GM23338 (cell line): ENCODE data around the gene CCDC40. TPM values are rescaled to one million over a fixed set of nuclear protein-coding genes. Genes with fewer than 3 reads are reported as not detected.
"Not testable (repeated sequence)": the region's sequence is repeated elsewhere in the genome, so short reads cannot be mapped to it uniquely, and the experiment has no call there.

Experiments used
- ATAC-seq: fragments of 200-7000 bp; cut with Tn5 transposase; 3 replicates; pipeline ENCODE4 v1.9.1; 2020
- DNase-seq: peaks from one replicate; pipeline ENCODE4 v3.0.0-alpha.2; 2015; ENCODE audit warnings: low spot score
- H2AFZ ChIP-seq: fragments of 200-600 bp; sonication (generic); 2 replicates; pipeline ENCODE4 v1.8.0; 2016; ENCODE audit warnings: antibody characterized with exemption, mild to moderate bottlenecking, moderate library complexity
- H3F3A ChIP-seq: fragments of 200-600 bp; sonication (generic); replicated peaks from 2 replicates; pipeline ENCODE4 v1.8.0; 2017; ENCODE audit warnings: antibody characterized with exemption, mixed run types, low read depth
- H3K27ac ChIP-seq: fragments of 200-600 bp; sonication (generic); 2 replicates; pipeline ENCODE4 v1.6.1; 2016; ENCODE audit warnings: low read depth
- H3K27me3 ChIP-seq: fragments of 200-600 bp; sonication (generic); 2 replicates; pipeline ENCODE4 v1.8.0; 2016; ENCODE audit warnings: mild to moderate bottlenecking, mixed run types, moderate library complexity; ENCODE audit not compliant: insufficient read depth
- H3K36me3 ChIP-seq: fragments of 200-600 bp; sonication (generic); 2 replicates; pipeline ENCODE4 v1.8.0; 2016; ENCODE audit warnings: mild to moderate bottlenecking; ENCODE audit not compliant: insufficient read depth
- H3K4me1 ChIP-seq: fragments of 200-600 bp; sonication (generic); 2 replicates; pipeline ENCODE4 v1.8.0; 2016; ENCODE audit warnings: mild to moderate bottlenecking, moderate library complexity; ENCODE audit not compliant: insufficient read depth
- H3K4me2 ChIP-seq: fragments of 200-600 bp; sonication (generic); 2 replicates; pipeline ENCODE4 v1.7.1; 2017; ENCODE audit warnings: mixed run types
- H3K4me3 ChIP-seq: fragments of 200-600 bp; sonication (generic); 2 replicates; pipeline ENCODE4 v1.6.1; 2016; ENCODE audit warnings: mixed run types
- H3K79me2 ChIP-seq: fragments of 200-600 bp; sonication (generic); replicated peaks from 2 replicates; pipeline ENCODE4 v1.8.0; 2017; ENCODE audit warnings: mild to moderate bottlenecking; ENCODE audit not compliant: insufficient read depth
- H3K9me2 ChIP-seq: fragments of 200-600 bp; sonication (generic); 2 replicates; pipeline ENCODE4 v1.8.0; 2017; ENCODE audit not compliant: insufficient read depth
- H4K20me1 ChIP-seq: fragments of 200-600 bp; sonication (generic); replicated peaks from 2 replicates; pipeline ENCODE4 v1.8.0; 2017; ENCODE audit warnings: mild to moderate bottlenecking; ENCODE audit not compliant: insufficient read depth
- H3K27ac Mint-ChIP-seq: 2 replicates; pipeline ENCODE4 v1.8.0; 2020; ENCODE audit warnings: inconsistent platforms, mild to moderate bottlenecking, moderate library complexity, mixed read lengths
- H3K27me3 Mint-ChIP-seq: 3 replicates; pipeline ENCODE4 v1.8.0; 2022; ENCODE audit warnings: low read depth, mild to moderate bottlenecking, moderate library complexity, mixed read lengths, inconsistent platforms; ENCODE audit not compliant: insufficient read depth, poor library complexity
- H3K36me3 Mint-ChIP-seq: 3 replicates; pipeline ENCODE4 v1.8.0; 2021; ENCODE audit warnings: low read depth, mild to moderate bottlenecking, inconsistent platforms, moderate library complexity, mixed read lengths
- H3K4me1 Mint-ChIP-seq: 3 replicates; pipeline ENCODE4 v1.8.0; 2020; ENCODE audit warnings: mild to moderate bottlenecking, inconsistent platforms, mixed read lengths
- H3K4me3 Mint-ChIP-seq: 3 replicates; pipeline ENCODE4 v1.8.0; 2021; ENCODE audit warnings: moderate library complexity, mild to moderate bottlenecking, inconsistent platforms, mixed read lengths
- H3K9me3 Mint-ChIP-seq: 3 replicates; pipeline ENCODE4 v1.8.0; 2020; ENCODE audit warnings: moderate library complexity, mild to moderate bottlenecking, inconsistent platforms, mixed read lengths
- EZH2 ChIP-seq: fragments of 200-600 bp; sonication (generic); IDR thresholded peaks from one replicate; pipeline ENCODE4 v1.8.0; 2017; ENCODE audit warnings: antibody characterized with exemption, mild to moderate bottlenecking, low read depth; ENCODE audit not compliant: unreplicated experiment
- EZH2phosphoT487 ChIP-seq: fragments of 200-600 bp; sonication (generic); IDR thresholded peaks from one replicate; pipeline ENCODE4 v1.8.1; 2018; ENCODE audit warnings: antibody characterized with exemption; ENCODE audit not compliant: unreplicated experiment
- JUNB ChIP-seq: IDR thresholded peaks from one replicate; pipeline ENCODE4 v1.6.1; 2016; ENCODE audit warnings: antibody characterized with exemption; ENCODE audit not compliant: unreplicated experiment
- NANOG ChIP-seq: IDR thresholded peaks from 2 replicates; pipeline ENCODE4 v1.6.1; 2016; ENCODE audit warnings: antibody characterized with exemption, borderline replicate concordance
- STAT1 ChIP-seq: IDR thresholded peaks from one replicate; pipeline ENCODE4 v1.6.1; 2016; ENCODE audit warnings: antibody characterized with exemption; ENCODE audit not compliant: unreplicated experiment
- ZNF114 ChIP-seq: fragments of 250-450 bp; sonication (Bioruptor Pico); IDR thresholded peaks from 2 replicates; pipeline ENCODE4 v1.5.0; 2020; ENCODE audit warnings: mild to moderate bottlenecking, moderate library complexity
- polyA plus RNA-seq: library from polyadenylated mRNA; unstranded; fragments of >200 nt; fragmentation: Nextera tagmentation; extraction: Ambion mirVana; gene quantifications from 2 replicates; pipeline ENCODE4 v1.2.1, GENCODE V29; 2016
- total RNA-seq: library from RNA; depleted of rRNA; stranded (reverse); fragments of >200 nt; shearing (Covaris generic); gene quantifications from 2 replicates; pipeline ENCODE4 v1.2.3, GENCODE V29; 2014
- TF ChIP-seq, protein P1 (sequence below): fragments of 250-450 bp; sonication (Bioruptor Pico); IDR thresholded peaks from 2 replicates; pipeline ENCODE4 v1.5.0; 2020; ENCODE audit warnings: mild to moderate bottlenecking, moderate library complexity
- TF ChIP-seq, protein P2 (sequence below), 2 experiments: fragments of 200-600 bp in 1 of 2; sonication (generic) in 1 of 2; conservative IDR thresholded peaks; 2 replicates each; pipeline versions ENCODE4 v1.5.1 to v1.6.1; 2016 to 2017; ENCODE audit warnings: antibody characterized with exemption in 2 of 2, low read depth in 2 of 2, mild to moderate bottlenecking in 2 of 2, moderate library complexity in 1 of 2
- TF ChIP-seq, protein P3 (sequence below): IDR thresholded peaks from one replicate; pipeline ENCODE4 v1.6.1; 2018; ENCODE audit warnings: antibody characterized with exemption; ENCODE audit not compliant: unreplicated experiment

CCDC40 gene
- total and polyA plus RNA-seq, 2 experiments from 2014 or later = 7.6 to 8.1 TPM

DNA sequence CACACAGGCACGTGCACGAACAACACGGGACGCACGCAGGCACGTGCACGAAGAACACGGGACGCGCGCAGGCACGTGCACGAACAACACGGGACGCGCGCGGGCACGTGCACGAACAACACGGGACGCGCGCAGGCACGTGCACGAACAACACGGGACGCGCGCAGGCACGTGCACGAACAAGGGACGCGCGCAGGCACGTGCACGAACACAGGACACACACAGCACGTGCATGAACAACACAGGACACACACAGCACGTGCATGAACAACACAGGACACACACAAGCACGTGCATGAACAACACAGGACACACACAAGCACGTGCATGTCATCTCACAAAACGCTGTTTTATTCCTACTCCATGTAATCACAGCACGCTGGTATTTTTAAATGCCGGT lies 53.7 kb downstream of the CCDC40 start:
- H3K36me3 Mint-ChIP-seq, H3K36me3 ChIP-seq, H3K27me3 Mint-ChIP-seq, H2AFZ ChIP-seq, DNase-seq, H3K27ac Mint-ChIP-seq, H3K4me3 ChIP-seq, H3K9me3 Mint-ChIP-seq, H3K4me1 Mint-ChIP-seq, H3K27ac ChIP-seq, H4K20me1 ChIP-seq, H3K4me3 Mint-ChIP-seq, H3K4me1 ChIP-seq, H3K9me2 ChIP-seq, H3K27me3 ChIP-seq, H3K79me2 ChIP-seq, H3F3A ChIP-seq, H3K4me2 ChIP-seq, ATAC-seq: not testable (repeated sequence)

DNA sequence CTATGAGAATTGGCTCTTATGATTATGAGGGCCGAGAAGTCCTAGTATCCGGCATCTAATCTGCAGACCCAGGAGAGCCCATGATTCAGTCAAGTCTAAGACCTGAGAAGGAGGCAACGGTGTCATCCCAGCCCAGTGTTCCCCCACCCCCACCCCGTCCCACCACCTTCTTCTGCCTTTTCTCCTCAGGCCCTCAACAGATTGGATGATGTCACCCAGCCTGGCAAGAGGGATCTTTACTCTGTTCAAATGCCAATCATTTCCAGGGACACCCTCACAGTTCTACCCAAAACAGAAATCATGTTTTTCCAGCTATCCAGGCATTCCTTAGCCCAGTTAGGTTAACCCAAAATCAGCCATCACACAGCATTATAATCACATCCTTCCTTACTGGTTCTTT lies 54.9 kb downstream of the CCDC40 start:
- TF ChIP-seq EZH2 (no peak), NANOG (no peak), STAT1 (no peak), JUNB (no peak), ZNF114 (no peak), EZH2phosphoT487 (no peak)
- TF ChIP-seq, protein P1, sequence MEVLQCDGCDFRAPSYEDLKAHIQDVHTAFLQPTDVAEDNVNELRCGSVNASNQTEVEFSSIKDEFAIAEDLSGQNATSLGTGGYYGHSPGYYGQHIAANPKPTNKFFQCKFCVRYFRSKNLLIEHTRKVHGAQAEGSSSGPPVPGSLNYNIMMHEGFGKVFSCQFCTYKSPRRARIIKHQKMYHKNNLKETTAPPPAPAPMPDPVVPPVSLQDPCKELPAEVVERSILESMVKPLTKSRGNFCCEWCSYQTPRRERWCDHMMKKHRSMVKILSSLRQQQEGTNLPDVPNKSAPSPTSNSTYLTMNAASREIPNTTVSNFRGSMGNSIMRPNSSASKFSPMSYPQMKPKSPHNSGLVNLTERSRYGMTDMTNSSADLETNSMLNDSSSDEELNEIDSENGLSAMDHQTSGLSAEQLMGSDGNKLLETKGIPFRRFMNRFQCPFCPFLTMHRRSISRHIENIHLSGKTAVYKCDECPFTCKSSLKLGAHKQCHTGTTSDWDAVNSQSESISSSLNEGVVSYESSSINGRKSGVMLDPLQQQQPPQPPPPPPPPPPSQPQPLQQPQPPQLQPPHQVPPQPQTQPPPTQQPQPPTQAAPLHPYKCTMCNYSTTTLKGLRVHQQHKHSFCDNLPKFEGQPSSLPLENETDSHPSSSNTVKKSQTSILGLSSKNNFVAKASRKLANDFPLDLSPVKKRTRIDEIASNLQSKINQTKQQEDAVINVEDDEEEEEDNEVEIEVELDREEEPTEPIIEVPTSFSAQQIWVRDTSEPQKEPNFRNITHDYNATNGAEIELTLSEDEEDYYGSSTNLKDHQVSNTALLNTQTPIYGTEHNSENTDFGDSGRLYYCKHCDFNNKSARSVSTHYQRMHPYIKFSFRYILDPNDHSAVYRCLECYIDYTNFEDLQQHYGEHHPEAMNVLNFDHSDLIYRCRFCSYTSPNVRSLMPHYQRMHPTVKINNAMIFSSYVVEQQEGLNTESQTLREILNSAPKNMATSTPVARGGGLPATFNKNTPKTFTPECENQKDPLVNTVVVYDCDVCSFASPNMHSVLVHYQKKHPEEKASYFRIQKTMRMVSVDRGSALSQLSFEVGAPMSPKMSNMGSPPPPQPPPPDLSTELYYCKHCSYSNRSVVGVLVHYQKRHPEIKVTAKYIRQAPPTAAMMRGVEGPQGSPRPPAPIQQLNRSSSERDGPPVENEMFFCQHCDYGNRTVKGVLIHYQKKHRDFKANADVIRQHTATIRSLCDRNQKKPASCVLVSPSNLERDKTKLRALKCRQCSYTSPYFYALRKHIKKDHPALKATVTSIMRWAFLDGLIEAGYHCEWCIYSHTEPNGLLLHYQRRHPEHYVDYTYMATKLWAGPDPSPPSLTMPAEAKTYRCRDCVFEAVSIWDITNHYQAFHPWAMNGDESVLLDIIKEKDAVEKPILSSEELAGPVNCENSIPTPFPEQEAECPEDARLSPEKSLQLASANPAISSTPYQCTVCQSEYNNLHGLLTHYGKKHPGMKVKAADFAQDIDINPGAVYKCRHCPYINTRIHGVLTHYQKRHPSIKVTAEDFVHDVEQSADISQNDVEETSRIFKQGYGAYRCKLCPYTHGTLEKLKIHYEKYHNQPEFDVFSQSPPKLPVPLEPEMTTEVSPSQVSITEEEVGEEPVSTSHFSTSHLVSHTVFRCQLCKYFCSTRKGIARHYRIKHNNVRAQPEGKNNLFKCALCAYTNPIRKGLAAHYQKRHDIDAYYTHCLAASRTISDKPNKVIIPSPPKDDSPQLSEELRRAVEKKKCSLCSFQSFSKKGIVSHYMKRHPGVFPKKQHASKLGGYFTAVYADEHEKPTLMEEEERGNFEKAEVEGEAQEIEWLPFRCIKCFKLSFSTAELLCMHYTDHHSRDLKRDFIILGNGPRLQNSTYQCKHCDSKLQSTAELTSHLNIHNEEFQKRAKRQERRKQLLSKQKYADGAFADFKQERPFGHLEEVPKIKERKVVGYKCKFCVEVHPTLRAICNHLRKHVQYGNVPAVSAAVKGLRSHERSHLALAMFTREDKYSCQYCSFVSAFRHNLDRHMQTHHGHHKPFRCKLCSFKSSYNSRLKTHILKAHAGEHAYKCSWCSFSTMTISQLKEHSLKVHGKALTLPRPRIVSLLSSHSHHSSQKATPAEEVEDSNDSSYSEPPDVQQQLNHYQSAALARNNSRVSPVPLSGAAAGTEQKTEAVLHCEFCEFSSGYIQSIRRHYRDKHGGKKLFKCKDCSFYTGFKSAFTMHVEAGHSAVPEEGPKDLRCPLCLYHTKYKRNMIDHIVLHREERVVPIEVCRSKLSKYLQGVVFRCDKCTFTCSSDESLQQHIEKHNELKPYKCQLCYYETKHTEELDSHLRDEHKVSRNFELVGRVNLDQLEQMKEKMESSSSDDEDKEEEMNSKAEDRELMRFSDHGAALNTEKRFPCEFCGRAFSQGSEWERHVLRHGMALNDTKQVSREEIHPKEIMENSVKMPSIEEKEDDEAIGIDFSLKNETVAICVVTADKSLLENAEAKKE (CRISPR knock-in tag) = no peak
- TF ChIP-seq, protein P2, sequence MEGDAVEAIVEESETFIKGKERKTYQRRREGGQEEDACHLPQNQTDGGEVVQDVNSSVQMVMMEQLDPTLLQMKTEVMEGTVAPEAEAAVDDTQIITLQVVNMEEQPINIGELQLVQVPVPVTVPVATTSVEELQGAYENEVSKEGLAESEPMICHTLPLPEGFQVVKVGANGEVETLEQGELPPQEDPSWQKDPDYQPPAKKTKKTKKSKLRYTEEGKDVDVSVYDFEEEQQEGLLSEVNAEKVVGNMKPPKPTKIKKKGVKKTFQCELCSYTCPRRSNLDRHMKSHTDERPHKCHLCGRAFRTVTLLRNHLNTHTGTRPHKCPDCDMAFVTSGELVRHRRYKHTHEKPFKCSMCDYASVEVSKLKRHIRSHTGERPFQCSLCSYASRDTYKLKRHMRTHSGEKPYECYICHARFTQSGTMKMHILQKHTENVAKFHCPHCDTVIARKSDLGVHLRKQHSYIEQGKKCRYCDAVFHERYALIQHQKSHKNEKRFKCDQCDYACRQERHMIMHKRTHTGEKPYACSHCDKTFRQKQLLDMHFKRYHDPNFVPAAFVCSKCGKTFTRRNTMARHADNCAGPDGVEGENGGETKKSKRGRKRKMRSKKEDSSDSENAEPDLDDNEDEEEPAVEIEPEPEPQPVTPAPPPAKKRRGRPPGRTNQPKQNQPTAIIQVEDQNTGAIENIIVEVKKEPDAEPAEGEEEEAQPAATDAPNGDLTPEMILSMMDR (conservative IDR thresholded peaks at IDR 0.05; ENCODE audit: low read depth in 2 of 2) = no peak
- TF ChIP-seq, protein P3, sequence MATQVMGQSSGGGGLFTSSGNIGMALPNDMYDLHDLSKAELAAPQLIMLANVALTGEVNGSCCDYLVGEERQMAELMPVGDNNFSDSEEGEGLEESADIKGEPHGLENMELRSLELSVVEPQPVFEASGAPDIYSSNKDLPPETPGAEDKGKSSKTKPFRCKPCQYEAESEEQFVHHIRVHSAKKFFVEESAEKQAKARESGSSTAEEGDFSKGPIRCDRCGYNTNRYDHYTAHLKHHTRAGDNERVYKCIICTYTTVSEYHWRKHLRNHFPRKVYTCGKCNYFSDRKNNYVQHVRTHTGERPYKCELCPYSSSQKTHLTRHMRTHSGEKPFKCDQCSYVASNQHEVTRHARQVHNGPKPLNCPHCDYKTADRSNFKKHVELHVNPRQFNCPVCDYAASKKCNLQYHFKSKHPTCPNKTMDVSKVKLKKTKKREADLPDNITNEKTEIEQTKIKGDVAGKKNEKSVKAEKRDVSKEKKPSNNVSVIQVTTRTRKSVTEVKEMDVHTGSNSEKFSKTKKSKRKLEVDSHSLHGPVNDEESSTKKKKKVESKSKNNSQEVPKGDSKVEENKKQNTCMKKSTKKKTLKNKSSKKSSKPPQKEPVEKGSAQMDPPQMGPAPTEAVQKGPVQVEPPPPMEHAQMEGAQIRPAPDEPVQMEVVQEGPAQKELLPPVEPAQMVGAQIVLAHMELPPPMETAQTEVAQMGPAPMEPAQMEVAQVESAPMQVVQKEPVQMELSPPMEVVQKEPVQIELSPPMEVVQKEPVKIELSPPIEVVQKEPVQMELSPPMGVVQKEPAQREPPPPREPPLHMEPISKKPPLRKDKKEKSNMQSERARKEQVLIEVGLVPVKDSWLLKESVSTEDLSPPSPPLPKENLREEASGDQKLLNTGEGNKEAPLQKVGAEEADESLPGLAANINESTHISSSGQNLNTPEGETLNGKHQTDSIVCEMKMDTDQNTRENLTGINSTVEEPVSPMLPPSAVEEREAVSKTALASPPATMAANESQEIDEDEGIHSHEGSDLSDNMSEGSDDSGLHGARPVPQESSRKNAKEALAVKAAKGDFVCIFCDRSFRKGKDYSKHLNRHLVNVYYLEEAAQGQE = no peak
- no peak for DNase-seq
- no peak overlapping the region for H3K27ac Mint-ChIP-seq

More for the DNA sequence above, 54.9 kb downstream of the CCDC40 start:
- H3F3A ChIP-seq = no peaks in the 10 kb centered on the region
- H4K20me1 ChIP-seq = no peaks in the 10 kb centered on the region
- no peaks in the 10 kb centered on the region for H3K79me2 ChIP-seq
- no peaks in the 10 kb centered on the region for H3K36me3 ChIP-seq
- H3K4me2 ChIP-seq = no peak overlapping the region
- no peaks in the 10 kb centered on the region for H3K9me3 Mint-ChIP-seq
- no peaks in the 10 kb centered on the region for H3K27me3 ChIP-seq
- no peaks in the 10 kb centered on the region; the same call in 2 of the 3 replicates for H3K4me1 Mint-ChIP-seq
- no peak overlapping the region for H2AFZ ChIP-seq
- H3K4me3 ChIP-seq = no peak overlapping the region
- H3K27ac ChIP-seq = no peak overlapping the region
- no peak overlapping the region for H3K4me3 Mint-ChIP-seq
- no peaks in the 10 kb centered on the region for H3K36me3 Mint-ChIP-seq
- no peaks in the 10 kb centered on the region for H3K4me1 ChIP-seq
- ATAC-seq = no peak
- no peaks in the 10 kb centered on the region for H3K9me2 ChIP-seq
- H3K27me3 Mint-ChIP-seq = peaks cover 4% of the 10 kb centered on the region
